B cell (primary cell): Measurements from ENCODE around the gene C12orf57. TPM values are rescaled to one million over a fixed set of nuclear protein-coding genes. Genes with fewer than 3 reads are reported as not detected.

ENCODE experiments used
- ATAC-seq: fragments of 200-7000 bp; cut with Tn5 transposase; one replicate; pipeline ENCODE4 v1.10.0; 2021; ENCODE audit warnings: low read depth, mild to moderate bottlenecking, moderate number of reproducible peaks, moderate library complexity
- CTCF ChIA-PET: fragments of 350-600 bp; sonication (Branson Sonifier 250); formaldehyde crosslinking; loops from one replicate; lab custom pipeline; 2021; ENCODE audit warnings: antibody characterized with exemption, inconsistent platforms; lab: Charles Lee
- POLR2A ChIA-PET: fragments of 350-600 bp; sonication (Branson Sonifier 250); formaldehyde crosslinking; loops from one replicate; lab custom pipeline; 2021; ENCODE audit warnings: antibody characterized with exemption; lab: Charles Lee
- DNase-seq: peaks from one replicate; pipeline ENCODE4 v3.0.0; 2013
- H2AFZ ChIP-seq: 2 replicates; pipeline ENCODE4 v1.6.1; 2012; ENCODE audit warnings: mild to moderate bottlenecking, low read depth, low read length; ENCODE audit not compliant: insufficient read depth, poor library complexity, severe bottlenecking
- H3K27ac ChIP-seq, 2 donors: 1 replicate in 1 of 2; 2 replicates in 1 of 2; pipeline ENCODE4 v1.5.1; 2012 to 2013; ENCODE audit warnings: low read length in 2 of 2, mild to moderate bottlenecking in 2 of 2, moderate library complexity in 1 of 2
- H3K27me3 ChIP-seq, 4 experiments: fragments of 200-600 bp in 1 of 4; sonication (generic) in 1 of 4; replicated peaks in 1 of 4; 1 replicate in 2 of 4; 2 replicates in 2 of 4; pipeline versions ENCODE4 v1.6.1 to v1.7.0; 2013 to 2016; ENCODE audit warnings: low read length in 3 of 4, mild to moderate bottlenecking in 2 of 4, mixed read lengths in 1 of 4, moderate library complexity in 1 of 4; ENCODE audit not compliant: insufficient read depth in 4 of 4, control insufficient read depth in 3 of 4; ENCODE audit errors: control extremely low read depth in 1 of 4
- H3K36me3 ChIP-seq, 2 experiments: replicated peaks in 1 of 2; 1 replicate in 1 of 2; 2 replicates in 1 of 2; pipeline versions ENCODE4 v1.6.1 to v1.7.1; 2013; ENCODE audit warnings: low read length in 1 of 2; ENCODE audit not compliant: insufficient read depth in 2 of 2, control insufficient read depth in 1 of 2; ENCODE audit errors: control extremely low read depth in 1 of 2, extremely low read depth in 1 of 2
- H3K4me1 ChIP-seq, 2 donors: fragments of 200-600 bp in 1 of 2; sonication (generic) in 1 of 2; 1 replicate in 1 of 2; 2 replicates in 1 of 2; pipeline versions ENCODE4 v1.5.1 to v1.6.1; 2013 to 2017; ENCODE audit warnings: low read length in 2 of 2; ENCODE audit not compliant: control insufficient read depth in 2 of 2, insufficient read depth in 2 of 2
- H3K4me2 ChIP-seq: replicated peaks from 2 replicates; pipeline ENCODE3; 2012; ENCODE audit warnings: mild to moderate bottlenecking, low read depth, low read length; ENCODE audit not compliant: poor library complexity, severe bottlenecking
- H3K4me3 ChIP-seq, 5 experiments: fragments of 200-600 bp in 1 of 5; sonication (generic) in 1 of 5; 1 replicate in 3 of 5; 2 replicates in 2 of 5; pipeline versions ENCODE4 v1.5.1 to v1.7.0; 2011 to 2016; ENCODE audit warnings: low read length in 4 of 5, mild to moderate bottlenecking in 4 of 5, low read depth in 2 of 5, control low read depth in 1 of 5, moderate library complexity in 1 of 5; ENCODE audit not compliant: insufficient read depth in 1 of 5; ENCODE audit errors: control extremely low read depth in 1 of 5, extremely low read depth in 1 of 5
- H3K79me2 ChIP-seq: fragments of 200-600 bp; sonication (generic); one replicate; pipeline ENCODE4 v1.6.0; 2016; ENCODE audit warnings: low read length; ENCODE audit not compliant: control insufficient read depth, insufficient read depth
- H3K9ac ChIP-seq: fragments of 200-600 bp; sonication (generic); 2 replicates; pipeline ENCODE4 v1.6.1; 2017; ENCODE audit warnings: mild to moderate bottlenecking, low read length, moderate library complexity
- H3K9me3 ChIP-seq, 3 donors: one replicate each; pipeline versions ENCODE4 v1.6.1 to v1.7.1; 2013; ENCODE audit warnings: low read length in 2 of 3; ENCODE audit not compliant: control insufficient read depth in 2 of 3, insufficient read depth in 1 of 3; ENCODE audit errors: control extremely low read depth in 1 of 3
- H4K20me1 ChIP-seq: 2 replicates; pipeline ENCODE4 v1.6.0; 2012; ENCODE audit warnings: mild to moderate bottlenecking, low read length; ENCODE audit not compliant: insufficient read depth, control insufficient read depth, poor library complexity, severe bottlenecking
- H3K27ac Mint-ChIP-seq: one replicate; pipeline ENCODE4 v1.8.0; 2021; ENCODE audit warnings: mixed read lengths
- H3K27me3 Mint-ChIP-seq: one replicate; pipeline ENCODE4 v1.8.0; 2021; ENCODE audit warnings: mixed read lengths
- H3K4me1 Mint-ChIP-seq: one replicate; pipeline ENCODE4 v1.8.0; 2021; ENCODE audit warnings: mixed read lengths
- H3K4me3 Mint-ChIP-seq: one replicate; pipeline ENCODE4 v1.8.0; 2021; ENCODE audit warnings: mixed read lengths
- H3K9me3 Mint-ChIP-seq: one replicate; pipeline ENCODE4 v1.8.0; 2022; ENCODE audit warnings: mixed read lengths; ENCODE audit not compliant: insufficient read depth
- CTCF ChIP-seq: fragments of 200-600 bp; IDR thresholded peaks from one replicate; pipeline ENCODE4 v1.8.0; 2022; ENCODE audit warnings: antibody characterized with exemption, mild to moderate bottlenecking
- EZH2 ChIP-seq: IDR thresholded peaks from 2 replicates; pipeline ENCODE4 v1.6.1; 2012; ENCODE audit warnings: borderline replicate concordance, low read depth, mild to moderate bottlenecking, moderate library complexity, low read length; ENCODE audit not compliant: insufficient read depth, poor library complexity, severe bottlenecking
- WGBS: methylation state at CpG from one replicate; pipeline ENCODE4 v1.1.5; 2013; ENCODE audit warnings: missing lambda C conversion rate; ENCODE audit not compliant: insufficient coverage; 5-methylcytosine and 5-hydroxymethylcytosine counted together
- intact Hi-C: fragments of 100-400 bp; cut with micrococcal nuclease; formaldehyde crosslinking; loops from one replicate; pipeline ENCODE4 v1.10.0; 2022
- polyA plus RNA-seq: library from polyadenylated mRNA; depleted of rRNA; stranded (reverse); fragments of >200 nt; gene quantifications from 2 replicates; pipeline ENCODE4 v1.2.3, GENCODE V29; 2012
- total RNA-seq, 2 donors: library from RNA; stranded (reverse); fragments of 120-200 nt in 1 of 2; gene quantifications; 1 replicate in 1 of 2; 2 replicates in 1 of 2; pipeline versions ENCODE4 v1.2.3 to v1.2.4, GENCODE V29; 2013 to 2022

C12orf57 gene
- total and polyA plus RNA-seq, 2 donors (not counting 1 experiment from before 2014, with no cell fraction given) = 90.9 to 460 TPM

GRCh38 chr12:6963016-6963731 is 19.4 kb downstream of the C12orf57 start:
- no peak for ATAC-seq
- H3K9me3 ChIP-seq = no peaks in the 10 kb centered on the region
- peaks cover 0 to 69% of the 10 kb centered on the region in 2 experiments for H3K36me3 ChIP-seq
- POLR2A ChIA-PET = interaction anchor here (1.6 to 18.2 kb wide), 2 partner anchors 19 to 37 kb away, joined by 9 to 662 read pairs; partner anchors contain the start of genes C12orf57, PTPN6 and RNU7-1
- WGBS = 91% methylated on average over 28 of the region's 32 CpGs
- H3K4me3 Mint-ChIP-seq = no peak overlapping the region
- H4K20me1 ChIP-seq = peaks cover 7% of the 10 kb centered on the region
- CTCF ChIA-PET = interaction anchor here (9.9 to 13.5 kb wide), 3 partner anchors 18 to 92 kb away, joined by 110 to 944 read pairs (median 119); partner anchors contain the start of genes C12orf57, PTPN6, RNU7-1 and SPSB2
- intact Hi-C loops = no loop called here
- peak overlapping the region; percentile 92 for H3K4me2 ChIP-seq
- no peak overlapping the region for H3K9ac ChIP-seq
- no peaks in the 10 kb centered on the region for H3K27me3 ChIP-seq
- TF ChIP-seq CTCF (no peak), EZH2 (no peak)
- H3K27ac Mint-ChIP-seq = peak overlapping the region; percentile 98
- H3K9me3 Mint-ChIP-seq = no peaks in the 10 kb centered on the region
- H3K4me1 Mint-ChIP-seq = peaks cover 68% of the 10 kb centered on the region
- no peak overlapping the region for H2AFZ ChIP-seq
- H3K79me2 ChIP-seq = peaks cover 36% of the 10 kb centered on the region
- peaks cover 64 to 71% of the 10 kb centered on the region in 2 donors for H3K4me1 ChIP-seq
- peak overlapping the region; percentile 95 to 99 for H3K27ac ChIP-seq
- no peaks in the 10 kb centered on the region for H3K27me3 Mint-ChIP-seq
- no peak for DNase-seq
- no peak overlapping the region for H3K4me3 ChIP-seq
